Iris pigment epithelial cell (primary cell): Measurements from ENCODE around the gene TMEM167B.
A peak's percentile ranks its signal among the peaks of the same experiment; 100 is the strongest.
"Not testable (repeated sequence)": the region's sequence is repeated elsewhere in the genome, so short reads cannot be mapped to it uniquely, and the experiment has no call there.

ENCODE experiments used
- DNase-seq: peaks from one replicate; pipeline ENCODE4 v3.0.0-alpha.2; 2011; ENCODE audit warnings: low read depth

Gene TMEM167B

GRCh38 chr1:109090196-109091077 lies at the start of gene TMEM167B:
Gene TMEM167B, plus strand, starts transcription at chr1:109090764. Its CDS starts 109 bp downstream, at chr1:109090873.
- DNase-seq, result peak; percentile 99

GRCh38 chr1:109040989-109041620 lies 49.5 kb upstream of the TMEM167B start:
- peak; percentile 34 for DNase-seq

GRCh38 chr1:109041621-109042468 lies 48.7 kb upstream of the TMEM167B start, which contains the start of gene WDR47:
Gene WDR47, minus strand, starts transcription at chr1:109042102. Its CDS starts 18,590 bp downstream, at chr1:109023512.
- peak; percentile 99 for DNase-seq

GRCh38 chr1:109045595-109045994 lies 45.0 kb upstream of the TMEM167B start:
- no peak for DNase-seq

GRCh38 chr1:109046671-109047070 lies 43.9 kb upstream of the TMEM167B start:
- no peak for DNase-seq

GRCh38 chr1:109047339-109047738 lies 43.2 kb upstream of the TMEM167B start:
- DNase-seq, result no peak

GRCh38 chr1:109048335-109048734 lies 42.2 kb upstream of the TMEM167B start:
- DNase-seq, result no peak

GRCh38 chr1:109050228-109050995 lies 40.2 kb upstream of the TMEM167B start:
- no peak for DNase-seq

GRCh38 chr1:109052145-109052544 lies 38.4 kb upstream of the TMEM167B start:
- DNase-seq, result not testable (repeated sequence)

- no peak for DNase-seq
These were observed 34.5 kb upstream of the TMEM167B start for GRCh38 chr1:109056064-109056463.

GRCh38 chr1:109059026-109059425 lies 31.5 kb upstream of the TMEM167B start:
- DNase-seq, result no peak

GRCh38 chr1:109060707-109061106 lies 29.9 kb upstream of the TMEM167B start:
- no peak for DNase-seq

GRCh38 chr1:109061183-109061582 lies 29.4 kb upstream of the TMEM167B start:
- no peak for DNase-seq

GRCh38 chr1:109065137-109065536 lies 25.4 kb upstream of the TMEM167B start:
- DNase-seq, result no peak

GRCh38 chr1:109067883-109068282 lies 22.7 kb upstream of the TMEM167B start:
- DNase-seq, result no peak

GRCh38 chr1:109069294-109069693 lies 21.3 kb upstream of the TMEM167B start:
- DNase-seq, result no peak

GRCh38 chr1:109075531-109076490 lies 14.8 kb upstream of the TMEM167B start, which contains the start of gene TAF13:
Gene TAF13, minus strand, starts transcription at chr1:109076003. Its CDS starts 56 bp downstream, at chr1:109075947.
- DNase-seq, result peak; percentile 97

GRCh38 chr1:109078317-109078716 lies 12.2 kb upstream of the TMEM167B start:
- DNase-seq, result no peak

GRCh38 chr1:109079240-109079622 lies 11.3 kb upstream of the TMEM167B start:
- DNase-seq, result no peak

GRCh38 chr1:109080441-109081082 lies 10.0 kb upstream of the TMEM167B start:
- DNase-seq, result no peak
